H1 (cell line): ENCODE results near the gene TMPRSS13.

ENCODE experiments used
- ATF3 ChIP-seq: IDR thresholded peaks from 2 replicates; pipeline ENCODE4 v1.6.1; 2011; ENCODE audit warnings: low read depth, mild to moderate bottlenecking, low read length; ENCODE audit not compliant: insufficient read depth
- SUZ12 ChIP-seq: fragments of 200-600 bp; sonication (generic); IDR thresholded peaks from 2 replicates; pipeline ENCODE4 v1.6.1; 2012; ENCODE audit warnings: mild to moderate bottlenecking, inconsistent platforms, low read length, moderate library complexity, mixed read lengths
- TF ChIP-seq, protein P1 (sequence below), 3 experiments: IDR thresholded peaks; 1 replicate in 2 of 3; 2 replicates in 1 of 3; pipeline versions ENCODE4 v1.5.1 to v1.6.1; 2011; ENCODE audit warnings: low read length in 3 of 3, mild to moderate bottlenecking in 3 of 3, inconsistent platforms in 2 of 3, low read depth in 1 of 3, moderate library complexity in 1 of 3; ENCODE audit not compliant: insufficient read depth in 1 of 3; ENCODE audit errors: control extremely low read depth in 1 of 3
- TF ChIP-seq, protein P2 (sequence below): IDR thresholded peaks from 2 replicates; pipeline ENCODE4 v1.6.1; 2012; ENCODE audit warnings: inconsistent platforms

DNA sequence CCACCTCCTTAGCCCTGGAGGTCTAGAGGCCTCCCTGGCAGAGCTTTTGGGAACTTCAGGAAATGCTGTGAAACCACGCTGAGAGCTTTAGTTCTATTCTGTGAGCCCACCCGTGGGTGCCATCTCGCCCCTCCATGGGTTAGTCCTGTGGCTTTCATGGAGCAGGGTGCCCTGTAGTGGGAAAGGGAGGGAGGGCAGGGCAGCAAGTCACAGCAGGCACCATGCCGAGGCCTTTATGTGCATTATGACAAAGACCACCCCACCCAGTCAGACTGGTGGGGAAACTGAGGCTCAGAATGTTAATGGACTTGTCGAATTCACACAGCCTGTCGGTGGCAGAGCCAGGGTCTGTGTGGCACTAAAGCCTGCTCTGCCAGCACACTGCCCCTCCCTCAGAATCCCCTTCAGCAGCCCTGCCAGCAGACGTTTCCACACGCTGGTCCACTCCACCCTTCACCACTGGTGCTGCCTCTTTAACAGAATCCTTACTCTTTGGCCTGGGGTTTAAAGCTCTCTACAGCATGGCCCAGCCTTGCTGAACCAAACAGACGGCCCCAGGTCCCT lies 13.4 kb downstream of the TMPRSS13 start:
- no peak for TF ChIP-seq ATF3
- TF ChIP-seq, protein P1, sequence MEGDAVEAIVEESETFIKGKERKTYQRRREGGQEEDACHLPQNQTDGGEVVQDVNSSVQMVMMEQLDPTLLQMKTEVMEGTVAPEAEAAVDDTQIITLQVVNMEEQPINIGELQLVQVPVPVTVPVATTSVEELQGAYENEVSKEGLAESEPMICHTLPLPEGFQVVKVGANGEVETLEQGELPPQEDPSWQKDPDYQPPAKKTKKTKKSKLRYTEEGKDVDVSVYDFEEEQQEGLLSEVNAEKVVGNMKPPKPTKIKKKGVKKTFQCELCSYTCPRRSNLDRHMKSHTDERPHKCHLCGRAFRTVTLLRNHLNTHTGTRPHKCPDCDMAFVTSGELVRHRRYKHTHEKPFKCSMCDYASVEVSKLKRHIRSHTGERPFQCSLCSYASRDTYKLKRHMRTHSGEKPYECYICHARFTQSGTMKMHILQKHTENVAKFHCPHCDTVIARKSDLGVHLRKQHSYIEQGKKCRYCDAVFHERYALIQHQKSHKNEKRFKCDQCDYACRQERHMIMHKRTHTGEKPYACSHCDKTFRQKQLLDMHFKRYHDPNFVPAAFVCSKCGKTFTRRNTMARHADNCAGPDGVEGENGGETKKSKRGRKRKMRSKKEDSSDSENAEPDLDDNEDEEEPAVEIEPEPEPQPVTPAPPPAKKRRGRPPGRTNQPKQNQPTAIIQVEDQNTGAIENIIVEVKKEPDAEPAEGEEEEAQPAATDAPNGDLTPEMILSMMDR (IDR thresholded peaks at IDR 0.05; ENCODE audit: control extremely low read depth in 1 of 3, insufficient read depth in 1 of 3, low read depth in 1 of 3, low read length in 3 of 3), result no peak
- no peak for TF ChIP-seq SUZ12
- TF ChIP-seq, protein P2, sequence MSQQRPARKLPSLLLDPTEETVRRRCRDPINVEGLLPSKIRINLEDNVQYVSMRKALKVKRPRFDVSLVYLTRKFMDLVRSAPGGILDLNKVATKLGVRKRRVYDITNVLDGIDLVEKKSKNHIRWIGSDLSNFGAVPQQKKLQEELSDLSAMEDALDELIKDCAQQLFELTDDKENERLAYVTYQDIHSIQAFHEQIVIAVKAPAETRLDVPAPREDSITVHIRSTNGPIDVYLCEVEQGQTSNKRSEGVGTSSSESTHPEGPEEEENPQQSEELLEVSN, result no peak
